ENCODE measurements around the gene FOXL1.

DNA sequence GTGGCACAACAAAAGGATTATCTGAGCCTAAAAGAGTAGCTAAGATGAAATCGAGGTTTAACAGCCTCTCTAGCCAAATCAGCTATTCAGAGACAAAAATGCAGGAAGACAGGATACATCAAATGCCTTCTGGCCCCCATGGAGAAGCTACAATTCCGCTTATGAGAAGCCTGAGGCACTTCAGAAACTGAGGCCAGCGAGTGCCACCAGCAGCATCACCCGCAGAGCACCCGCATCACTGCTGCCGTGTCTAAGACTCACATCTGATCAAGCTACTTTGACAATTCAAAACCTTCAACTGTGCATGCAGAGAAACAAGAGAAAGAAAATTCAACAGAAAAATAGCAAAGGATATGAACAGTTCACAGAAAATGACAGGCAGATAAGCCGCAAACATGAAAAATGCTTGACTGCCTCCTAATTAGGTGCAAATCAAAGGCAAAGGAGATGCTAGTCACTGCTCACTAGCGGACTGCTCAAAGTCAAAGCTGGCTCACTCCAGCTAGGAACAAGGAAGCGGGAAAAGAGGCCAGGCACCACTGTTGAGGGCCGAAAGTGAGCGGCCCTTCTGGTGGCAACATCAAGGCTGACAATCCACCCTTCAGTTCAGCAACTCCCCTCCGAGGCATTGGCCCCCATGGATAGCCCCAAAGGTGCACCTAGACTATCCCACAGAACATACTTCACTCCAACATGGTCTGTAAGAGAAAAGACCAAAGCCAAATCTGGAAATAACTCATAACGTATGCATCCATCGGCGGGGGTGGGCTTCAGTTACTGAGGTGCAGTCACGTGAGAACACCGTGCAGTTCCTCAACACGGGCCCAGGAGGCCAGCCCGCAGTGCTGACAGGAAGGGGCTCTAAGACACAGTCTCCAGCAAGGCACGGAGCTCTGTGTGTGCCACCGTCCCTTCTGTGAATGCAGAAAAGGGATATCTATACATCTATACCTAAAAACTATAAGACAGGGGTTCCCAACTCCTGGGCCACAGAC lies 35.3 kb upstream of the FOXL1 start:
- TF ChIP-seq, protein P1, sequence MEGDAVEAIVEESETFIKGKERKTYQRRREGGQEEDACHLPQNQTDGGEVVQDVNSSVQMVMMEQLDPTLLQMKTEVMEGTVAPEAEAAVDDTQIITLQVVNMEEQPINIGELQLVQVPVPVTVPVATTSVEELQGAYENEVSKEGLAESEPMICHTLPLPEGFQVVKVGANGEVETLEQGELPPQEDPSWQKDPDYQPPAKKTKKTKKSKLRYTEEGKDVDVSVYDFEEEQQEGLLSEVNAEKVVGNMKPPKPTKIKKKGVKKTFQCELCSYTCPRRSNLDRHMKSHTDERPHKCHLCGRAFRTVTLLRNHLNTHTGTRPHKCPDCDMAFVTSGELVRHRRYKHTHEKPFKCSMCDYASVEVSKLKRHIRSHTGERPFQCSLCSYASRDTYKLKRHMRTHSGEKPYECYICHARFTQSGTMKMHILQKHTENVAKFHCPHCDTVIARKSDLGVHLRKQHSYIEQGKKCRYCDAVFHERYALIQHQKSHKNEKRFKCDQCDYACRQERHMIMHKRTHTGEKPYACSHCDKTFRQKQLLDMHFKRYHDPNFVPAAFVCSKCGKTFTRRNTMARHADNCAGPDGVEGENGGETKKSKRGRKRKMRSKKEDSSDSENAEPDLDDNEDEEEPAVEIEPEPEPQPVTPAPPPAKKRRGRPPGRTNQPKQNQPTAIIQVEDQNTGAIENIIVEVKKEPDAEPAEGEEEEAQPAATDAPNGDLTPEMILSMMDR (IDR thresholded peaks at IDR 0.05): no peak
- TF ChIP-seq, protein P2, sequence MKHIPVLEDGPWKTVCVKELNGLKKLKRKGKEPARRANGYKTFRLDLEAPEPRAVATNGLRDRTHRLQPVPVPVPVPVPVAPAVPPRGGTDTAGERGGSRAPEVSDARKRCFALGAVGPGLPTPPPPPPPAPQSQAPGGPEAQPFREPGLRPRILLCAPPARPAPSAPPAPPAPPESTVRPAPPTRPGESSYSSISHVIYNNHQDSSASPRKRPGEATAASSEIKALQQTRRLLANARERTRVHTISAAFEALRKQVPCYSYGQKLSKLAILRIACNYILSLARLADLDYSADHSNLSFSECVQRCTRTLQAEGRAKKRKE (CRISPR knock-in tag; IDR thresholded peaks at IDR 0.05; ENCODE audit: low read depth): no peak
